ENCODE data around the gene PGBD1. TPM values are rescaled to one million over a fixed set of nuclear protein-coding genes. Genes with fewer than 3 reads are reported as not detected.

The PGBD1 gene
- total RNA-seq, 1 experiment from 2014 or later, result 3.6 TPM

- CTCF ChIA-PET, result interaction anchor here (0.6 kb wide), 1 partner anchor 159 kb away, joined by 5 read pairs; no protein-coding TSS in a partner anchor
- no peak for TF ChIP-seq CTCF (conservative IDR thresholded peaks at IDR 0.05)
- no peak for TF ChIP-seq EZH2 (IDR thresholded peaks at IDR 0.05; ENCODE audit: low read depth)
- H3K9me3 ChIP-seq (ENCODE audit: insufficient read depth, low read depth), result no peaks in the 10 kb centered on the region
- POLR2A ChIA-PET (ENCODE audit: unreplicated experiment), result interaction anchor here (0.7 kb wide), 1 partner anchor 171 kb away, joined by 7 read pairs; no protein-coding TSS in a partner anchor
- intact Hi-C loops (cut with micrococcal nuclease; ENCODE audit: unreplicated experiment), result loop anchor here (5.0 kb wide), 1 partner anchor 92 kb away; no protein-coding TSS in a partner anchor
- H3K9me2 ChIP-seq (ENCODE audit: insufficient read depth), result no peaks in the 10 kb centered on the region
- no peak overlapping the region for H3K27ac ChIP-seq
- H3K4me2 ChIP-seq, result no peak overlapping the region
- no peak overlapping the region for H2AFZ ChIP-seq
- peaks cover 11% of the 10 kb centered on the region for H3F3A ChIP-seq (ENCODE audit: insufficient read depth, low read depth)
- H3K79me2 ChIP-seq (ENCODE audit: low read depth), result peaks cover 12% of the 10 kb centered on the region
- H4K20me1 ChIP-seq (ENCODE audit: insufficient read depth), result no peaks in the 10 kb centered on the region
- no peaks in the 10 kb centered on the region for H3K36me3 ChIP-seq (ENCODE audit: low read depth)
- no TSS peak for BruUV-seq (replicated peaks)
- no peak overlapping the region for H3K4me3 ChIP-seq
- H3K4me1 ChIP-seq (replicated peaks; ENCODE audit: insufficient read depth), result peaks cover 28% of the 10 kb centered on the region
- no peaks in the 10 kb centered on the region for H3K27me3 ChIP-seq (ENCODE audit: insufficient read depth, low read depth)
- no peak for DNase-seq
These were observed 16.5 kb upstream of the PGBD1 start for GRCh38 chr6:28264834-28265401.

DNA sequence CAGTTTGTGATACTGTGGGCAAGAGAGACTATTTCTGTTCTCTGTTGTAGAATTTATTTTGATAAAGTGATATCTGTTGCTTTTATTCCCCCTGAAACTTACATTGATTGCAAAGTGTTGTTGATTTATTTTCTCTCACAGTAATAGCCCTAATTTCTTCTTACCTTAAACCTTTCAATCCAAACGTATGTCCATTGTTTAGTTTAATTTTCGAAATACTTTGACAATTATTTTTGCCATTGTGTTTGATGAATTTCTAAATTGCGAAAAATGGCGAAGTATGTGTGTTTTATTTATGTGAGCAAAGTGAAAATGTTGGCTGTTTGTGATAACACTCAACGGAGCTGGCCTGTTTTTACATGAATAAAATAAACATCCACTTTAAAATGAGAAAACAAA lies 14.8 kb upstream of the PGBD1 start:
- no peaks in the 10 kb centered on the region for H3K36me3 ChIP-seq (ENCODE audit: low read depth)
- H3K4me1 ChIP-seq (replicated peaks; ENCODE audit: insufficient read depth), result peaks cover 28% of the 10 kb centered on the region
- ChIA-PET POLR2A (ENCODE audit: unreplicated experiment) (interaction anchor here (0.5 to 0.9 kb wide), 8 partner anchors 14 to 503 kb away, joined by 3 to 13 read pairs (median 5); partner anchors contain the start of gene ZKSCAN4), CTCF (no interaction called here)
- no peaks in the 10 kb centered on the region for H4K20me1 ChIP-seq (ENCODE audit: insufficient read depth)
- H2AFZ ChIP-seq, result peak overlapping the region; percentile 90
- no peaks in the 10 kb centered on the region for H3K9me3 ChIP-seq (ENCODE audit: insufficient read depth, low read depth)
- no peaks in the 10 kb centered on the region for H3K27me3 ChIP-seq (ENCODE audit: insufficient read depth, low read depth)
- H3K4me2 ChIP-seq, result peak overlapping the region; percentile 89
- DNase-seq, result no peak
- H3K4me3 ChIP-seq, result peak overlapping the region; percentile 65
- no peak for TF ChIP-seq EZH2 (IDR thresholded peaks at IDR 0.05; ENCODE audit: low read depth)
- TF ChIP-seq CTCF (conservative IDR thresholded peaks at IDR 0.05), result no peak
- BruUV-seq (replicated peaks), result no TSS peak
- no peak overlapping the region for H3K27ac ChIP-seq
- H3K79me2 ChIP-seq (ENCODE audit: low read depth), result peaks cover 16% of the 10 kb centered on the region
- intact Hi-C loops (cut with micrococcal nuclease; ENCODE audit: unreplicated experiment), result loop anchor here (5.0 kb wide), 1 partner anchor 91 kb away; no protein-coding TSS in a partner anchor
- no peaks in the 10 kb centered on the region for H3K9me2 ChIP-seq (ENCODE audit: insufficient read depth)
- peaks cover 11% of the 10 kb centered on the region for H3F3A ChIP-seq (ENCODE audit: insufficient read depth, low read depth)

DNA sequence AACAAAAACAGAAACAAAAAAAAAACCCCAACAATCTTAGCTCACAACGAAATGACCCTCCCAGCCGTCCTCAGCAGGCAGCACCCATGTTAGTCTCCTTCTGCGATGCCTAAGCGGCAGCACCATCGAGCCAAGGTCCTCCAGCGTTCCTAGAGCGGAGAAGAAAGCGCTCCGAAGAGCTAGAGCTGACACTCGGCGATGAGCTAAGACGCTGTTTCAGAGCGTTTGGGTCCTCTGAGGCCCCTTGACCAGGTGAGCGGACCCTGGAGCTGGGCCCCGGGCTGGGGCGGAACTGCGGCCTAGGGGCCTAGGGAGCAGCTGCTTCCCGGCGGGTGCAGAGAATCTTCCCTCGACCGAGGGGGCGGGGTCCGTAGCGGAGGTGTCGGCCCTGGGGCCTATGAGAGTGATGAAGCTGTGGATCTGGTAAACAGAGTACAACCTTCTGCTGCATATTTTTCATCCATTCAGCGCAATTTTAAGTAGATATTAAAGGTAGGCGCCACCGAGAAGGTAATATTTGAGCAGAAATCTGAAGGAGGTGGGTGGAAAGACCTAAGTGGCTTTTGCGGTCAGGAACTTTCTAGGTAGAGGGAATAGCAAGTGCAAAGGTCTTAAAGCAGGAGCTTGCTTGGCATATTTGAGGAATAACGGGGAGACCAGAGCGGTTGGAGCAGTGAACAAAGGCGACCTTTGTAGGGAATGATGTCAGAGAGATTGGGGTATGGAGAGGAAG lies 14.2 kb upstream of the PGBD1 start, which contains the start of gene ZSCAN26:
ZSCAN26 (plus strand) TSS at position 182 of the 733 bp plus-strand sequence. CDS start 4,777 bp downstream, outside the sequence.
- Histone ChIP-seq H3K4me2 (peak within 1 kb of the TSS; percentile 89), H3K27ac (peak within 1 kb of the TSS; percentile 39), H3K27me3 (ENCODE audit: insufficient read depth, low read depth) (no peaks in the 10 kb centered on the region), H3F3A (ENCODE audit: insufficient read depth, low read depth) (peaks cover 11% of the 10 kb centered on the region), H3K79me2 (ENCODE audit: low read depth) (peaks cover 16% of the 10 kb centered on the region), H3K36me3 (ENCODE audit: low read depth) (no peaks in the 10 kb centered on the region), H3K4me3 (peak within 1 kb of the TSS; percentile 65), H3K4me1 (replicated peaks; ENCODE audit: insufficient read depth) (peaks cover 28% of the 10 kb centered on the region), H3K9me2 (ENCODE audit: insufficient read depth) (no peaks in the 10 kb centered on the region), H3K9me3 (ENCODE audit: insufficient read depth, low read depth) (no peaks in the 10 kb centered on the region), H4K20me1 (ENCODE audit: insufficient read depth) (no peaks in the 10 kb centered on the region), H2AFZ (peak within 1 kb of the TSS; percentile 90)
- ChIA-PET POLR2A (ENCODE audit: unreplicated experiment) (interaction anchor here (0.5 to 0.9 kb wide), 11 partner anchors 12 to 1133 kb away, joined by 3 to 13 read pairs (median 5); partner anchors contain the start of gene ZKSCAN4), CTCF (interaction anchor here (0.6 to 1.3 kb wide), 2 partner anchors 89 to 175 kb away, joined by 3 to 8 read pairs; no protein-coding TSS in a partner anchor)
- TF ChIP-seq CTCF (conservative IDR thresholded peaks at IDR 0.05) (no peak), EZH2 (IDR thresholded peaks at IDR 0.05; ENCODE audit: low read depth) (no peak)
- peak; percentile 79 to 87 for DNase-seq
- BruUV-seq (replicated peaks), result TSS peak; percentile 61
- intact Hi-C loops (cut with micrococcal nuclease; ENCODE audit: unreplicated experiment), result loop anchor here (1.0 to 5.0 kb wide), 2 partner anchors 15 to 90 kb away; partner anchors contain the start of gene ZKSCAN4

Measured in PC-9 (cell line).